SHP77 (cell line): ENCODE measurements around the gene KBTBD6.
"Not testable (repeated sequence)": the region's sequence is repeated elsewhere in the genome, so short reads cannot be mapped to it uniquely, and the experiment has no call there.

Experiments
- DNase-seq, 2 experiments: peaks; one replicate each; lab custom pipeline; 2025; lab: John Stamatoyannopoulos, UW

KBTBD6 gene, protein sequence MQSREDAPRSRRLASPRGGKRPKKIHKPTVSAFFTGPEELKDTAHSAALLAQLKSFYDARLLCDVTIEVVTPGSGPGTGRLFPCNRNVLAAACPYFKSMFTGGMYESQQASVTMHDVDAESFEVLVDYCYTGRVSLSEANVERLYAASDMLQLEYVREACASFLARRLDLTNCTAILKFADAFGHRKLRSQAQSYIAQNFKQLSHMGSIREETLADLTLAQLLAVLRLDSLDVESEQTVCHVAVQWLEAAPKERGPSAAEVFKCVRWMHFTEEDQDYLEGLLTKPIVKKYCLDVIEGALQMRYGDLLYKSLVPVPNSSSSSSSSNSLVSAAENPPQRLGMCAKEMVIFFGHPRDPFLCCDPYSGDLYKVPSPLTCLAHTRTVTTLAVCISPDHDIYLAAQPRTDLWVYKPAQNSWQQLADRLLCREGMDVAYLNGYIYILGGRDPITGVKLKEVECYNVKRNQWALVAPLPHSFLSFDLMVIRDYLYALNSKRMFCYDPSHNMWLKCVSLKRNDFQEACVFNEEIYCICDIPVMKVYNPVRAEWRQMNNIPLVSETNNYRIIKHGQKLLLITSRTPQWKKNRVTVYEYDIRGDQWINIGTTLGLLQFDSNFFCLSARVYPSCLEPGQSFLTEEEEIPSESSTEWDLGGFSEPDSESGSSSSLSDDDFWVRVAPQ

GRCh38 chr13:41132512-41133152 lies at the start of gene KBTBD6:
TSS of gene KBTBD6 (minus strand) at chr13:41132802. CDS start at chr13:41132511, 291 bp downstream.
- peak; percentile 96 to 97 for DNase-seq

DNA sequence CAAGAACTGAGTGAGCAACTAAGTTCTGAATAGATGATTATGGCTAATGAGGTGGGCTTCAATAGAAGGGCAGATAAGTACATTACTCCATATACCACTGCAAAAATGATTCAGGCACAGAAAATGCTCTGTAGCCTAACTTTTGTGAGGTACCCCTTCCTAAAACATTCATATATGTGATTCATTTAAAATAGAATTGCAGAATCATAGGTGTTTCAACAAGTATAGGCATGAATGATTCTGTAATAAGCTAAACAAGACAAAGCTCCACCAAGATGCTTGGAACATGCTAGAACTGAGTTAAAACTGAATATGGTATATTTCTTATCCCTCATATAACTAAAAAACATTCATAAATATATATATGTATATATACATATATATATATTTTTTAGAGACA lies 49.6 kb upstream of the KBTBD6 start:
- no peak for DNase-seq

GRCh38 chr13:41179593-41180250 lies 47.1 kb upstream of the KBTBD6 start:
- DNase-seq: no peak

- no peak for DNase-seq
These were observed 45.4 kb upstream of the KBTBD6 start for GRCh38 chr13:41178040-41178439.

DNA sequence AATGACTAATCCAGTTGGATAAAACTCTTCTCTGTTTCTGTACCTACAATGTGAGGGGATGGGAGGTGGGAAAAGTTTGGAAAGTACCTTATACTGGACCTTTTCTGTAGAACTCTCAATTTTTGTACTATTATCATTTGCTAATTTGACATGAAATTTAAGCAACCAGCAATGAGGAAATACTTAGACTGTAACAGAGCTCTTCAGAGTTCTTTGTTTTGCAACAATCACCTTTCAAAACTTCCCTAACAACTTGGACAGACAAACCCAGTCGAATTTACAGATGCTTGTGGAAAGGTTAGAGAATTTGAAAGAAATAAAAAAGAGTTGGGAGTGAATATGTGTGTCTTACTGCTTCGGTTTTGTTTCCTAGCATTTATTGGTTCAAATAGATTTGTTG lies 45.0 kb upstream of the KBTBD6 start:
- DNase-seq: no peak

DNA sequence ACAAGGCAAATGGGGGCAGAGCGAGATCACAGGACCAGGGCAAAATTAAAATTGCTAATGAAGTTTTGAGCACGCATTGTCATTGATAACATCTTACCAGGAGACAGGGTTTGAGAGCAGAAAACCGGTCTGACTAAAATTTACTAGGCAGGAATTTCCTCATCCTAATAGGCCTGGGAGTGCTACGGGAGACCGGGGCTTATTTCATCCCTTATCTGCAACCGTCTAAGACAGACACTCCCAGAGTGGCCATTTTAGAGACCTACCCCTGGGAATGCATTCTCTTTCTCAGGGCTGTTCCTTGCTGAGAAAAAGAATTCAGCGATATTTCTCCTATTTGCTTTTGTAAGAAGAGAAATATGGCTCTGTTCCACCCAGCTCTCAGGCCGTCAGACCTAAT lies 43.0 kb upstream of the KBTBD6 start:
- DNase-seq: not testable (repeated sequence)

GRCh38 chr13:41162151-41162550 lies 29.5 kb upstream of the KBTBD6 start:
- DNase-seq: no peak

- DNase-seq: no peak
These were observed 26.6 kb upstream of the KBTBD6 start for GRCh38 chr13:41159174-41159573.

GRCh38 chr13:41157048-41157717 lies 24.6 kb upstream of the KBTBD6 start:
- no peak for DNase-seq

GRCh38 chr13:41156620-41157019 lies 24.0 kb upstream of the KBTBD6 start:
- no peak for DNase-seq

GRCh38 chr13:41154042-41154441 lies 21.4 kb upstream of the KBTBD6 start:
- no peak for DNase-seq

DNA sequence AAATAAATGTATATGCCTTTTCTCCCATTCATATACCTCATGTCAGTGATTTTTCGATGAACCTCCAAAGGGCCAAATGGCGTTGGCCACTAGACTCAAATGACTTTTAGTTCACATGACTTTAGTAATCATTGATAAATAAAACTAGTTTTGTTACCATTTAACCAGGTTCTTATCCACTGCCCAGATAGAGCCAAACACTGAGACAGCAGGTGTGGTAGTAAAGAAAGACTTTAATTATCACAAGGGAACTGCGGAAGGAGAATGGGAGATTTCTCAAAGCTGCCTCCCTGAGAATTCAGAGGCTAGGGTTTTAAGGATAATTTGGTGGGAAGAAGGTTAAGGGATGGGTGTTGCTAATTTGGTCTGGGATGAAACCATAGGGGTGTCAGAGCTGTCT lies 19.4 kb upstream of the KBTBD6 start:
- DNase-seq: no peak

DNA sequence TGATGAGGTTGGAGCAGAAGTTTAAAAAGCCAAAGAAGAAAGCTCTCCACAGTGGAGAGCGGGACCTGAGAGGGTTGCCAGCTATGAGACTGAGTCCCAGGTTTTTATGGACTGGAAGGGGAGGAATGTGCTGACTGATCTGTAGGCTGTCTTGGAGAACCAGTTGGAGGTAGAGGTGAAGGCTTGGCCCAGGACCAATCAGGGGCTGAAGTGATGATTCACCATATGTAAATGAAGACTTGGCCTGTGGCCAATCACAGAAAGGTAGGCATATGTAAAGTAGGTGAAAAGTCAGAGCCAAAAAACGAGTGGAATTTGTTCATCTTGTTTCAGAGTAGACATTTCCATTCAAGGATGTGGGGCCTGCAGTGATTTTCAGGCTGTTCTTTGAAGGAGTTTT lies 17.5 kb upstream of the KBTBD6 start:
- no peak for DNase-seq

GRCh38 chr13:41148419-41149283 lies 16.0 kb upstream of the KBTBD6 start:
- DNase-seq: no peak

DNA sequence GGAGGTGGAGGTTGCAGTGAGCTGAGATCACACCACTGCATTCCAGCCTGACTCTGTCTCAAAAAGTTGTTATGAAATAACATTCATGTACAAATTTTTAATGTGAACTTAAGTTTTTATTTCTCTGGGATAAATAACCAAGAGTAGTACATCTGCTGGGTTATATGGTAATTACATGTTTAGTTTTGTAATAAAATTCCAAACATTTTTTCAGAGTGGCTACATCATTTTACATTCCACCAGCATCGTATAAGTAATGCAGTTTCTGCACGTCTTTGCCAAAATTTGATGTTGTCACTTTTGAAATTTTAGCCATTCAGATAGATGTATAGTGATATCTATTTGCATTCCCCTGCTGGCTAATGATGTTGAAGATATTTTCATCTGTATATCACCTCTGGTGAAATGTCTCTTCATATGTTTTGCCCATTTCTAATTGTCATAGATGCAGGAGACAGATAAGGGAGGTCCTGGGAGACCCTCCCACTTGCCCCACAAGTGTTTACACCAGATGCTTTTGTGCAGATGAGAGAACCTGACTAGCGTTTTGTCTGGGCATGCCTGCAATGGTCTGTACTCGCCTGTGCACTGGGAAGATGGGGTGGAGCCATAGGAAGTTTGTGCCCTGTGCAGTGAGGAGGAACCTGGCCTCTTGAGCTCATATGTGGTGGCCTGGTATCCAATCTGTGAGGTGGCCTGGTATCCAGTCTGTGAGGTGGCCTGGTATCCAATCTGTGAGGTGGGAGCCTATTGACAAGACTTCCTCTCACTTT lies 12.7 kb upstream of the KBTBD6 start:
- DNase-seq: no peak

GRCh38 chr13:41144576-41144975 lies 12.0 kb upstream of the KBTBD6 start:
- DNase-seq: no peak

GRCh38 chr13:41139296-41139966 lies 6.8 kb upstream of the KBTBD6 start:
- no peak for DNase-seq

- DNase-seq: no peak
These were observed 5.3 kb upstream of the KBTBD6 start for GRCh38 chr13:41137951-41138350.

DNA sequence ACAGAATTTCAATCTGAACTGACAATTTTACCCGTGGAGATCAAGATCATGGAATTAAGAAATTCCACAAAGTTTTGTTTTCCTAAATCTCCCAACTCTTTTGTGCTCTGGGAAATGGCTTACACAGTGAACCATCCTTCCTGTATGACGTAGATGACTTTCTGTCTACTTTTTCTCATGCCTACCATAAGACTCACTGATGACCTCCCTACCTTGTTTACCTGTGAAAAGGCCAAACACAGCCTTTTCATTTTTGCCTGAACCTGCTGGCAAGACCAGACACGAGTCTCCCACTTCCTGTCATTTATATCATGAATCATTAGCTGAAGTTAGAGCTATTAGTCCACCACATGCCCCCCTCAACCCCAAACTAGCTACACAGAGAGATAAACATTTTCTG lies 4.6 kb upstream of the KBTBD6 start:
- DNase-seq: no peak
